Gastrocnemius medialis (tissue), 4 donors: ENCODE results near the gene MAST2. TPM values are rescaled to one million over a fixed set of nuclear protein-coding genes. Genes with fewer than 3 reads are reported as not detected.

Experiments used
- ATAC-seq, 2 donors: fragments of 150-250 bp; one replicate each; pipeline ENCODE4 v1.9.1; 2016
- DNase-seq, 2 donors: peaks; one replicate each; pipeline ENCODE4 v3.0.0-alpha.2; 2019
- H3K27ac ChIP-seq, 4 donors: fragments of 200-600 bp; sonication (generic); 1 replicate in 1 of 4; 2 replicates in 3 of 4; pipeline ENCODE4 v1.5.1; 2016 to 2018; ENCODE audit warnings: mild to moderate bottlenecking in 2 of 4, moderate library complexity in 1 of 4
- H3K27me3 ChIP-seq, 3 donors: fragments of 200-600 bp; sonication (generic) in 2 of 3; 1 replicate in 1 of 3; 2 replicates in 2 of 3; pipeline versions ENCODE4 v1.5.1 to v1.6.0; 2016 to 2019; ENCODE audit warnings: mild to moderate bottlenecking in 1 of 3, moderate library complexity in 1 of 3
- H3K36me3 ChIP-seq, 2 donors: fragments of 200-600 bp; sonication (generic) in 1 of 2; one replicate each; pipeline ENCODE4 v1.5.1; 2017 to 2018
- H3K4me1 ChIP-seq, 2 donors: fragments of 200-600 bp; sonication (generic) in 1 of 2; one replicate each; pipeline ENCODE4 v1.5.1; 2016 to 2017; ENCODE audit warnings: mild to moderate bottlenecking in 2 of 2
- H3K4me3 ChIP-seq, 4 donors: fragments of 200-600 bp; sonication (generic) in 3 of 4; 1 replicate in 1 of 4; 2 replicates in 3 of 4; pipeline ENCODE4 v1.5.1; 2016 to 2019; ENCODE audit warnings: mild to moderate bottlenecking in 2 of 4
- H3K9me3 ChIP-seq, 3 donors: fragments of 200-600 bp; sonication (generic) in 2 of 3; 1 replicate in 1 of 3; 2 replicates in 2 of 3; pipeline ENCODE4 v1.5.1; 2016 to 2019
- CTCF ChIP-seq, 5 experiments: fragments of 450-650 bp in 3 of 5; fragments of 200-600 bp in 2 of 5; sonication (generic) in 2 of 5; IDR thresholded peaks in 4 of 5; conservative IDR thresholded peaks in 1 of 5; 1 replicate in 4 of 5; 2 replicates in 1 of 5; pipeline ENCODE4 v1.5.1; 2016 to 2019; ENCODE audit warnings: antibody characterized with exemption in 5 of 5, mild to moderate bottlenecking in 3 of 5, moderate library complexity in 3 of 5
- POLR2A ChIP-seq, 2 donors: fragments of 450-650 bp; IDR thresholded peaks; one replicate each; pipeline ENCODE4 v1.6.1; 2017; ENCODE audit warnings: antibody characterized with exemption in 2 of 2, mild to moderate bottlenecking in 2 of 2, moderate library complexity in 2 of 2
- in situ Hi-C, 4 donors: fragments of 200-750 bp; cut with MboI; loops; one replicate each; pipeline versions ENCODE4 v1.15.0 to v1.8.0; 2017; ENCODE audit warnings: low sequenced_read_pairs in 4 of 4
- intact Hi-C: fragments of 100-400 bp; cut with DNase I; formaldehyde crosslinking; loops from one replicate; pipeline ENCODE4 v1.15.1; 2023; ENCODE audit warnings: low total_unique reads
- total RNA-seq, 4 donors: library from RNA; depleted of rRNA; stranded (reverse); fragments of >200 nt; gene quantifications; one replicate each; pipeline versions ENCODE4 v1.1.0 to v1.2.3, GENCODE V29; 2016

Gene MAST2
- total RNA-seq, 4 donors from 2014 or later = 110 to 195 (median 162) TPM

GRCh38 chr1:45891087-45891486, 87.7 kb downstream of the MAST2 start:
- DNase-seq (no peak), ATAC-seq (no peak)
- Histone ChIP-seq H3K27ac (peak overlapping the region in 1 of 4 donors; percentile 80), H3K9me3 (no peaks in the 10 kb centered on the region), H3K27me3 (no peaks in the 10 kb centered on the region), H3K4me3 (no peak overlapping the region), H3K4me1 (peaks cover 35 to 39% of the 10 kb centered on the region in 2 donors), H3K36me3 (no peaks in the 10 kb centered on the region)
- TF ChIP-seq CTCF (IDR thresholded peaks at IDR 0.05 in 4 of 5, conservative IDR thresholded peaks at IDR 0.05 in 1 of 5) (no peak), POLR2A (IDR thresholded peaks at IDR 0.05) (no peak)
- intact Hi-C loops (no loop called here), in situ Hi-C loops (no loop called here)

GRCh38 chr1:45892068-45892785, 88.8 kb downstream of the MAST2 start:
- Histone ChIP-seq H3K27ac (peak overlapping the region; percentile 74 to 85 (median 80)), H3K36me3 (no peaks in the 10 kb centered on the region), H3K9me3 (no peaks in the 10 kb centered on the region), H3K4me1 (peaks cover 24 to 33% of the 10 kb centered on the region in 2 donors), H3K27me3 (no peaks in the 10 kb centered on the region), H3K4me3 (peak overlapping the region in 1 of 4 donors; percentile 27)
- peak; percentile 35 to 53 for DNase-seq
- peak; percentile 98 to 100 for ATAC-seq
- intact Hi-C loops (no loop called here), in situ Hi-C loops (no loop called here)
- no peak for TF ChIP-seq POLR2A (IDR thresholded peaks at IDR 0.05)
- no peak for TF ChIP-seq CTCF (IDR thresholded peaks at IDR 0.05 in 4 of 5, conservative IDR thresholded peaks at IDR 0.05 in 1 of 5)

- DNase-seq (no peak), ATAC-seq (no peak)
- Histone ChIP-seq H3K4me1 (peaks cover 18 to 25% of the 10 kb centered on the region in 2 donors), H3K36me3 (no peaks in the 10 kb centered on the region), H3K27me3 (no peaks in the 10 kb centered on the region), H3K27ac (no peak overlapping the region), H3K9me3 (no peaks in the 10 kb centered on the region), H3K4me3 (no peak overlapping the region)
- in situ Hi-C loops (no loop called here), intact Hi-C loops (no loop called here)
- TF ChIP-seq POLR2A (IDR thresholded peaks at IDR 0.05) (no peak), CTCF (IDR thresholded peaks at IDR 0.05 in 4 of 5, conservative IDR thresholded peaks at IDR 0.05 in 1 of 5) (no peak)
These were observed 90.9 kb downstream of the MAST2 start for GRCh38 chr1:45894331-45894730.

GRCh38 chr1:45894921-45895320, 91.5 kb downstream of the MAST2 start:
- no peaks in the 10 kb centered on the region for H3K36me3 ChIP-seq
- no peak for TF ChIP-seq CTCF (IDR thresholded peaks at IDR 0.05 in 4 of 5, conservative IDR thresholded peaks at IDR 0.05 in 1 of 5)
- no peak for TF ChIP-seq POLR2A (IDR thresholded peaks at IDR 0.05)
- peaks cover 18 to 25% of the 10 kb centered on the region in 2 donors for H3K4me1 ChIP-seq
- ATAC-seq = no peak
- intact Hi-C loops = no loop called here
- no peak overlapping the region for H3K27ac ChIP-seq
- no peak for DNase-seq
- H3K27me3 ChIP-seq = no peaks in the 10 kb centered on the region
- no peaks in the 10 kb centered on the region for H3K9me3 ChIP-seq
- no peak overlapping the region for H3K4me3 ChIP-seq
- in situ Hi-C loops = no loop called here
